H1 (cell line): Measurements from ENCODE around the gene SCYL3. TPM values are rescaled to one million over a fixed set of nuclear protein-coding genes. Genes with fewer than 3 reads are reported as not detected.

ENCODE experiments used
- CTCF ChIA-PET: fragments of 300-600 bp; sonication (Branson Sonifier 250); formaldehyde crosslinking; loops from one replicate; lab custom pipeline; 2021; ENCODE audit not compliant: partially characterized antibody; lab: Charles Lee
- POLR2A ChIA-PET: fragments of 300-600 bp; sonication (Branson Sonifier 250); formaldehyde crosslinking; loops from one replicate; lab custom pipeline; 2021; ENCODE audit warnings: inconsistent platforms; ENCODE audit not compliant: partially characterized antibody; lab: Charles Lee
- DNase-seq, 2 experiments: peaks; one replicate each; pipeline versions ENCODE4 v3.0.0 to v3.0.0-alpha.2; 2010 to 2022; ENCODE audit warnings: low spot score in 2 of 2, low read depth in 1 of 2, mixed read lengths in 1 of 2
- FAIRE-seq: peaks from 2 replicates; lab custom pipeline; 2011; peaks lifted over from hg19 to GRCh38; lab: Jason Lieb, UNC
- H2AFZ ChIP-seq: 2 replicates; pipeline ENCODE4 v1.8.1; 2012; ENCODE audit warnings: low read length, inconsistent platforms
- H2AK5ac ChIP-seq: 2 replicates; pipeline ENCODE4 v1.6.1; 2013; ENCODE audit warnings: low read depth, low read length
- H2BK120ac ChIP-seq: replicated peaks from 2 replicates; pipeline ENCODE3; 2013; ENCODE audit warnings: low read depth, low read length, inconsistent platforms
- H2BK12ac ChIP-seq: 2 replicates; pipeline ENCODE4 v1.6.1; 2013; ENCODE audit warnings: low read depth, low read length
- H2BK15ac ChIP-seq: 2 replicates; pipeline ENCODE4 v1.6.1; 2013; ENCODE audit warnings: low read length
- H2BK20ac ChIP-seq: 2 replicates; pipeline ENCODE4 v1.6.1; 2013; ENCODE audit warnings: low read length
- H2BK5ac ChIP-seq: 2 replicates; pipeline ENCODE4 v1.6.1; 2013; ENCODE audit warnings: low read depth, low read length
- H3K14ac ChIP-seq: 2 replicates; pipeline ENCODE4 v1.6.1; 2013; ENCODE audit warnings: inconsistent platforms; ENCODE audit not compliant: insufficient read length
- H3K18ac ChIP-seq: 2 replicates; pipeline ENCODE4 v1.6.1; 2013; ENCODE audit warnings: low read length; ENCODE audit errors: extremely low read depth
- H3K23ac ChIP-seq: 2 replicates; pipeline ENCODE4 v1.6.1; 2013; ENCODE audit warnings: inconsistent platforms; ENCODE audit not compliant: insufficient read length
- H3K23me2 ChIP-seq: 2 replicates; pipeline ENCODE4 v1.6.1; 2013; ENCODE audit warnings: low read depth, low read length
- H3K27ac ChIP-seq: 2 replicates; pipeline ENCODE4 v1.6.1; 2011; ENCODE audit warnings: low read depth, low read length, inconsistent platforms
- H3K27me3 ChIP-seq, 4 experiments: replicated peaks in 1 of 4; 1 replicate in 1 of 4; 2 replicates in 3 of 4; pipeline versions ENCODE4 v1.6.1 to v1.8.1; 2011 to 2013; ENCODE audit warnings: low read length in 3 of 4, mild to moderate bottlenecking in 3 of 4, inconsistent platforms in 2 of 4, mixed read lengths in 2 of 4, moderate library complexity in 1 of 4; ENCODE audit not compliant: control insufficient read depth in 3 of 4, insufficient read depth in 3 of 4; ENCODE audit errors: extremely low read depth in 1 of 4
- H3K36me3 ChIP-seq, 4 experiments: 2 replicates each; pipeline versions ENCODE4 v1.6.1 to v1.8.1; 2011 to 2013; ENCODE audit warnings: mild to moderate bottlenecking in 4 of 4, low read length in 3 of 4, moderate library complexity in 2 of 4, control low read depth in 1 of 4, inconsistent platforms in 1 of 4; ENCODE audit not compliant: insufficient read depth in 4 of 4, control insufficient read depth in 2 of 4
- H3K4ac ChIP-seq: replicated peaks from 2 replicates; pipeline ENCODE3; 2013; ENCODE audit warnings: low read length, low read depth, mixed read lengths, inconsistent platforms; ENCODE audit not compliant: insufficient read length
- H3K4me1 ChIP-seq, 4 experiments: replicated peaks in 1 of 4; 1 replicate in 1 of 4; 2 replicates in 3 of 4; pipeline versions ENCODE4 v1.6.1 to v1.8.1; 2011 to 2013; ENCODE audit warnings: low read length in 3 of 4, inconsistent platforms in 2 of 4, mixed read lengths in 1 of 4; ENCODE audit not compliant: insufficient read depth in 4 of 4, control insufficient read depth in 3 of 4
- H3K4me2 ChIP-seq, 2 experiments: 2 replicates each; pipeline versions ENCODE4 v1.6.1 to v1.8.1; 2011 to 2013; ENCODE audit warnings: low read depth in 2 of 2, low read length in 2 of 2, control low read depth in 1 of 2, inconsistent platforms in 1 of 2, mild to moderate bottlenecking in 1 of 2; ENCODE audit not compliant: insufficient read depth in 1 of 2
- H3K4me3 ChIP-seq, 4 experiments: fragments of 200-600, 300-600 bp in 1 of 4; sonication (generic), shearing (Covaris generic), sonication (Bioruptor Twin) in 1 of 4; 2 replicates each; pipeline versions ENCODE4 v1.5.1 to v1.8.1; 2011 to 2016; ENCODE audit warnings: low read length in 4 of 4, low read depth in 3 of 4, control low read depth in 2 of 4, inconsistent platforms in 2 of 4, mild to moderate bottlenecking in 2 of 4, mixed read lengths in 1 of 4, moderate library complexity in 1 of 4; ENCODE audit not compliant: insufficient read depth in 2 of 4; ENCODE audit errors: extremely low read depth in 1 of 4
- H3K56ac ChIP-seq: replicated peaks from 2 replicates; pipeline ENCODE3; 2013; ENCODE audit warnings: low read depth, mild to moderate bottlenecking, mixed read lengths, low read length, inconsistent platforms; ENCODE audit not compliant: insufficient read length
- H3K79me1 ChIP-seq: 2 replicates; pipeline ENCODE4 v1.6.1; 2013; ENCODE audit warnings: low read depth, low read length, control low read depth
- H3K79me2 ChIP-seq, 2 experiments: 2 replicates each; pipeline versions ENCODE4 v1.6.1 to v1.8.1; 2012 to 2013; ENCODE audit warnings: low read length in 2 of 2, mild to moderate bottlenecking in 2 of 2, inconsistent platforms in 1 of 2; ENCODE audit not compliant: insufficient read depth in 2 of 2, control insufficient read depth in 1 of 2
- H3K9ac ChIP-seq, 4 experiments: replicated peaks in 1 of 4; 1 replicate in 1 of 4; 2 replicates in 3 of 4; pipeline versions ENCODE4 v1.6.1 to v1.8.1; 2011 to 2013; ENCODE audit warnings: low read depth in 3 of 4, low read length in 3 of 4, control low read depth in 2 of 4, mild to moderate bottlenecking in 2 of 4, moderate library complexity in 2 of 4, inconsistent platforms in 1 of 4; ENCODE audit errors: extremely low read depth in 1 of 4
- H3K9me3 ChIP-seq, 2 experiments: 2 replicates each; pipeline versions ENCODE4 v1.6.1 to v1.8.1; 2012 to 2013; ENCODE audit warnings: mild to moderate bottlenecking in 2 of 2, moderate library complexity in 2 of 2, control low read depth in 1 of 2, inconsistent platforms in 1 of 2, low read depth in 1 of 2, low read length in 1 of 2, mixed read lengths in 1 of 2; ENCODE audit not compliant: insufficient read depth in 2 of 2
- H4K20me1 ChIP-seq, 2 experiments: replicated peaks in 1 of 2; 2 replicates each; pipeline versions ENCODE3 to v1.8.1; 2011 to 2013; ENCODE audit warnings: inconsistent platforms in 2 of 2, low read length in 2 of 2, mild to moderate bottlenecking in 1 of 2; ENCODE audit not compliant: insufficient read depth in 2 of 2, control insufficient read depth in 1 of 2
- H4K5ac ChIP-seq: 2 replicates; pipeline ENCODE4 v1.6.1; 2013; ENCODE audit warnings: low read length, low read depth, mixed read lengths, inconsistent platforms; ENCODE audit not compliant: insufficient read length
- H4K8ac ChIP-seq: 2 replicates; pipeline ENCODE4 v1.8.0; 2013; ENCODE audit warnings: mild to moderate bottlenecking, moderate library complexity, low read length, inconsistent platforms; ENCODE audit not compliant: insufficient read depth; ENCODE audit errors: extremely low read depth
- H4K91ac ChIP-seq: replicated peaks from 2 replicates; pipeline ENCODE3; 2013; ENCODE audit warnings: low read length, mixed read lengths, inconsistent platforms; ENCODE audit not compliant: insufficient read length
- SP2 ChIP-seq: IDR thresholded peaks from 2 replicates; pipeline ENCODE4 v1.6.1; 2012; ENCODE audit warnings: mild to moderate bottlenecking, low read length, inconsistent platforms
- WGBS, 2 experiments: shearing (Covaris generic) in 1 of 2; methylation state at CpG; one replicate each; pipeline versions ENCODE4 v1.1.6 to v1.1.7; 2013 to 2015; ENCODE audit warnings: low lambda C conversion rate in 2 of 2, mixed read lengths in 2 of 2, inconsistent platforms in 1 of 2, low coverage in 1 of 2, missing lambda C conversion rate in 1 of 2; ENCODE audit not compliant: insufficient replicate concordance in 2 of 2, insufficient coverage in 1 of 2, insufficient read length in 1 of 2; ENCODE audit errors: extremely low coverage in 1 of 2, missing lambda C conversion rate in 1 of 2; 5-methylcytosine and 5-hydroxymethylcytosine counted together
- polyA plus RNA-seq, 7 experiments: library from polyadenylated mRNA; depleted of rRNA in 3 of 7; stranded (reverse) in 5 of 7; unstranded in 2 of 7; fragments of >200 nt in 5 of 7; fragments of 200-250 nt in 2 of 7; gene quantifications; 1 replicate in 5 of 7; 2 replicates in 1 of 7; 4 replicates in 1 of 7; pipeline versions ENCODE4 v1.2.1 to v1.2.3, GENCODE V29; 2011 to 2013; ENCODE audit warnings: missing spikeins in 2 of 7, mixed read lengths in 2 of 7
- total RNA-seq: library from RNA; stranded (reverse); fragmentation: NEBNext Ultra II Directional; extraction: Animal tissue kit (Norgen Biotek cat#: 25700); gene quantifications from 2 replicates; pipeline ENCODE4 v1.2.1, GENCODE V29; 2021

SCYL3 gene
- total and polyA plus RNA-seq, 2 of the 8 experiments (the other 6 are each of a cell fraction or from before 2014, with no cell fraction given), result 2.7 to 5.3 TPM

GRCh38 chr1:169853341-169853740 lies 40.4 kb downstream of the SCYL3 start:
- WGBS, 2 experiments, result 86% methylated on average over 1 of the region's 1 CpG; no CpG with 5 or more reads in 1 of the 2 experiments
- no peak for FAIRE-seq
- no peak for TF ChIP-seq SP2

More at GRCh38 chr1:169853341-169853740, 40.4 kb downstream of the SCYL3 start:
- Histone ChIP-seq H2BK12ac (no peak overlapping the region), H3K9me3 (no peaks in the 10 kb centered on the region), H3K14ac (no peak overlapping the region), H3K9ac (no peak overlapping the region), H4K20me1 (peaks cover 0 to 2% of the 10 kb centered on the region in 2 experiments), H4K5ac (no peak overlapping the region), H2AK5ac (no peak overlapping the region), H3K23me2 (no peaks in the 10 kb centered on the region), H3K27me3 (no peaks in the 10 kb centered on the region), H3K4me1 (no peaks in the 10 kb centered on the region), H3K79me2 (no peaks in the 10 kb centered on the region), H3K4me2 (no peak overlapping the region), H3K79me1 (no peaks in the 10 kb centered on the region), H3K27ac (no peak overlapping the region), H3K23ac (no peak overlapping the region), H4K91ac (no peak overlapping the region), H2BK120ac (no peak overlapping the region), H3K18ac (no peak overlapping the region), H3K4ac (no peak overlapping the region), H3K56ac (no peak overlapping the region), H2BK15ac (no peak overlapping the region), H3K4me3 (no peak overlapping the region), H2AFZ (no peak overlapping the region), H2BK5ac (no peak overlapping the region), H4K8ac (no peak overlapping the region), H2BK20ac (no peak overlapping the region), H3K36me3 (peaks cover 5 to 90% (median 49%) of the 10 kb centered on the region in 4 experiments; a peak in 7 of 8 replicates)
- ChIA-PET POLR2A (interaction anchor here (1.5 kb wide), 1 partner anchor 10 kb away, joined by 8 read pairs; no protein-coding TSS in a partner anchor), CTCF (interaction anchor here (1.0 to 1.2 kb wide), 2 partner anchors 11 to 44 kb away, joined by 3 to 4 read pairs; no protein-coding TSS in a partner anchor)
- no peak for DNase-seq
